ENCODE measurements around the gene KDM4B. TPM values are rescaled to one million over a fixed set of nuclear protein-coding genes. Genes with fewer than 3 reads are reported as not detected.

The KDM4B gene
- polyA plus RNA-seq, 3 donors, result 6.4 to 22.7 (median 12.7) TPM

DNA sequence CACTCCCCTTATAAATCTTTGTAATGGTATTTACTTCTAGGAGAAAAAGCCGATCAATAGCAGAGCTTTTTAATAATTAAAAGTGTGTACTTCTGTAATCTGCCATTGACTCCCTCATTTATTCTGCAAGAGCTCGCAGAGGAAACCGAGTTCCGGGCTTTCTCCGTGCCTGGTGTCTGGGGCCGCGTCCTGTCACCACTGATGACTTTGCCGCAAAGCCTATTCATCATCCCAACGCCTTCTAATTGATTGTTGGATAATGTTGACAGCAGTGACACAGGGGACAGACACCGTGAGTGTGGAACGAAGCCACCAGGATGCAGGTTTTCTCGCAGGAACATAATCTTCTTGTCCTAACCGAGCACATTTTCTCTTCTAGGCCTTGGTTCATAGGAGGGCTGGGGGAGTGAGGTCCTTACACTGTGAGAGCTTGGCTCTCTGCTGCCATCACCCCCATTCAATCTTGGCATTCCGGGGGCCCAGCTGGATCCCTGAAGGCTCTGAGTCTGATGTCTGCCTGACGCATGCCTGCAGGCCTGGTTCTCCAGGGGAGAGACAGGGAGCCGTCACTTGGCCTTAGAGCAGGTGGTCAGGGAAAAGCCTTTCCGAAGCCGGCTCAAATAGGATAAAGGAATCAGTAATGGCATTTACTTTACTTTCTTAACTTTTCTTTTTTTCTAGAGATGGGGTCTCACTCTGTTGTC lies 110.3 kb downstream of the KDM4B start:
- Mint-ChIP-seq H3K27me3 (ENCODE audit: low read depth in 3 of 3) (peaks cover 0 to 4% (median 2%) of the 10 kb centered on the region in 3 donors), H3K4me1 (peaks cover 21% of the 10 kb centered on the region), H3K27ac (no peak overlapping the region), H3K4me3 (no peak overlapping the region), H3K9me3 (peaks cover 0 to 1% (median 0%) of the 10 kb centered on the region in 7 donors), H3K36me3 (peaks cover 59 to 79% of the 10 kb centered on the region in 2 donors)
- Histone ChIP-seq H3K36me3 (replicated peaks in 1 of 2; ENCODE audit: control insufficient read depth in 1 of 2, insufficient read depth in 2 of 2, low read length in 2 of 2) (peaks cover 73 to 79% of the 10 kb centered on the region in 2 donors), H3K4me1 (ENCODE audit: control insufficient read depth in 1 of 2, insufficient read depth in 2 of 2, low read length in 2 of 2) (peaks cover 2 to 9% of the 10 kb centered on the region in 2 donors), H3K9ac (ENCODE audit: insufficient read depth, low read length, poor library complexity, severe bottlenecking) (no peak overlapping the region), H4K20me1 (ENCODE audit: insufficient read depth, low read length) (peaks cover 75% of the 10 kb centered on the region), H3K4me3 (replicated peaks in 1 of 3; ENCODE audit: low read depth in 2 of 3, low read length in 3 of 3) (no peak overlapping the region), H2AFZ (ENCODE audit: insufficient read depth, low read depth, low read length, poor library complexity, severe bottlenecking) (no peak overlapping the region), H3K4me2 (replicated peaks; ENCODE audit: extremely low read depth, low read length, poor library complexity, severe bottlenecking) (no peak overlapping the region), H3K9me3 (replicated peaks in 1 of 2; ENCODE audit: control insufficient read depth in 1 of 2, insufficient read depth in 1 of 2, low read length in 2 of 2) (no peaks in the 10 kb centered on the region), H3K27ac (ENCODE audit: low read depth in 1 of 2, low read length in 2 of 2) (no peak overlapping the region), H3K27me3 (ENCODE audit: control insufficient read depth in 2 of 2, insufficient read depth in 2 of 2, low read length in 2 of 2) (no peaks in the 10 kb centered on the region), H3K79me2 (ENCODE audit: insufficient read depth, low read length) (no peaks in the 10 kb centered on the region)
- DNase-seq, result no peak
- intact Hi-C loops (cut with micrococcal nuclease), result no loop called here
- TF ChIP-seq, protein P1, sequence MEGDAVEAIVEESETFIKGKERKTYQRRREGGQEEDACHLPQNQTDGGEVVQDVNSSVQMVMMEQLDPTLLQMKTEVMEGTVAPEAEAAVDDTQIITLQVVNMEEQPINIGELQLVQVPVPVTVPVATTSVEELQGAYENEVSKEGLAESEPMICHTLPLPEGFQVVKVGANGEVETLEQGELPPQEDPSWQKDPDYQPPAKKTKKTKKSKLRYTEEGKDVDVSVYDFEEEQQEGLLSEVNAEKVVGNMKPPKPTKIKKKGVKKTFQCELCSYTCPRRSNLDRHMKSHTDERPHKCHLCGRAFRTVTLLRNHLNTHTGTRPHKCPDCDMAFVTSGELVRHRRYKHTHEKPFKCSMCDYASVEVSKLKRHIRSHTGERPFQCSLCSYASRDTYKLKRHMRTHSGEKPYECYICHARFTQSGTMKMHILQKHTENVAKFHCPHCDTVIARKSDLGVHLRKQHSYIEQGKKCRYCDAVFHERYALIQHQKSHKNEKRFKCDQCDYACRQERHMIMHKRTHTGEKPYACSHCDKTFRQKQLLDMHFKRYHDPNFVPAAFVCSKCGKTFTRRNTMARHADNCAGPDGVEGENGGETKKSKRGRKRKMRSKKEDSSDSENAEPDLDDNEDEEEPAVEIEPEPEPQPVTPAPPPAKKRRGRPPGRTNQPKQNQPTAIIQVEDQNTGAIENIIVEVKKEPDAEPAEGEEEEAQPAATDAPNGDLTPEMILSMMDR (IDR thresholded peaks at IDR 0.05), result no peak
- 98% methylated on average over 13 of the region's 18 CpGs for WGBS (ENCODE audit: insufficient coverage)

- Histone ChIP-seq H4K20me1 (ENCODE audit: insufficient read depth, low read length) (peaks cover 70% of the 10 kb centered on the region), H2AFZ (ENCODE audit: insufficient read depth, low read depth, low read length, poor library complexity, severe bottlenecking) (no peak overlapping the region), H3K27ac (ENCODE audit: low read depth in 1 of 2, low read length in 2 of 2) (no peak overlapping the region), H3K9me3 (replicated peaks in 1 of 2; ENCODE audit: control insufficient read depth in 1 of 2, insufficient read depth in 1 of 2, low read length in 2 of 2) (no peaks in the 10 kb centered on the region), H3K4me1 (ENCODE audit: control insufficient read depth in 1 of 2, insufficient read depth in 2 of 2, low read length in 2 of 2) (no peaks in the 10 kb centered on the region), H3K4me2 (replicated peaks; ENCODE audit: extremely low read depth, low read length, poor library complexity, severe bottlenecking) (no peak overlapping the region), H3K79me2 (ENCODE audit: insufficient read depth, low read length) (no peaks in the 10 kb centered on the region), H3K36me3 (replicated peaks in 1 of 2; ENCODE audit: control insufficient read depth in 1 of 2, insufficient read depth in 2 of 2, low read length in 2 of 2) (peaks cover 78 to 81% of the 10 kb centered on the region in 2 donors), H3K4me3 (replicated peaks in 1 of 3; ENCODE audit: low read depth in 2 of 3, low read length in 3 of 3) (no peak overlapping the region), H3K27me3 (ENCODE audit: control insufficient read depth in 2 of 2, insufficient read depth in 2 of 2, low read length in 2 of 2) (no peaks in the 10 kb centered on the region), H3K9ac (ENCODE audit: insufficient read depth, low read length, poor library complexity, severe bottlenecking) (no peak overlapping the region)
- H3K36me3 Mint-ChIP-seq, result peaks cover 62 to 81% of the 10 kb centered on the region in 2 donors
- DNase-seq, result no peak
- no peak overlapping the region for H3K4me3 Mint-ChIP-seq
- H3K4me1 Mint-ChIP-seq, result peaks cover 15% of the 10 kb centered on the region
- H3K9me3 Mint-ChIP-seq, result peaks cover 0 to 1% (median 0%) of the 10 kb centered on the region in 7 donors
- H3K27ac Mint-ChIP-seq, result no peak overlapping the region
- intact Hi-C loops (cut with micrococcal nuclease), result no loop called here
- H3K27me3 Mint-ChIP-seq (ENCODE audit: low read depth in 3 of 3), result peaks cover 0 to 2% (median 1%) of the 10 kb centered on the region in 3 donors
- TF ChIP-seq, protein P1 (IDR thresholded peaks at IDR 0.05), result no peak
- WGBS (ENCODE audit: insufficient coverage), result 94% methylated on average over 22 of the region's 27 CpGs
These were observed 111.2 kb downstream of the KDM4B start for GRCh38 chr19:5080030-5080654.

Data from CD14-positive monocyte (primary cell).